NCI-H1694 treated with DMSO at 0.1 percent for 48 hours (cell line): ENCODE results near the gene GSX1.

Experiments
- DNase-seq: peaks from one replicate; lab custom pipeline; 2025; lab: John Stamatoyannopoulos, UW

The GSX1 gene

GRCh38 chr13:27834095-27834494 lies 41.8 kb downstream of the GSX1 start:
- DNase-seq, result no peak

GRCh38 chr13:27835799-27836198 lies 43.5 kb downstream of the GSX1 start:
- no peak for DNase-seq

GRCh38 chr13:27839809-27840467 lies 47.7 kb downstream of the GSX1 start:
- no peak for DNase-seq

- no peak for DNase-seq
Measured at GRCh38 chr13:27842571-27842970, 50.3 kb downstream of the GSX1 start.
